HCT116 (cell line): ENCODE data around the gene BSN.
"Not testable (repeated sequence)": the region's sequence is repeated elsewhere in the genome, so short reads cannot be mapped to it uniquely, and the experiment has no call there.

Experiments
- EZH2 ChIP-seq: fragments of 200-600 bp; sonication (generic); IDR thresholded peaks from 2 replicates; pipeline ENCODE4 v1.6.1; 2017; ENCODE audit warnings: antibody characterized with exemption, mixed run types
- EZH2phosphoT487 ChIP-seq: fragments of 200-600 bp; IDR thresholded peaks from 2 replicates; pipeline ENCODE4 v1.6.1; 2018; ENCODE audit warnings: antibody characterized with exemption, borderline replicate concordance
- JUND ChIP-seq: IDR thresholded peaks from 2 replicates; pipeline ENCODE4 v1.6.1; 2012
- POLR2A ChIP-seq: IDR thresholded peaks from 2 replicates; pipeline ENCODE4 v1.7.0; 2011; ENCODE audit warnings: borderline replicate concordance; ENCODE audit not compliant: insufficient read depth, insufficient read length; ENCODE audit errors: extremely low read depth
- POLR2AphosphoS5 ChIP-seq: IDR thresholded peaks from 2 replicates; pipeline ENCODE4 v1.6.1; 2011; ENCODE audit warnings: mild to moderate bottlenecking, low read depth, low read length, moderate library complexity
- RAD21 ChIP-seq: IDR thresholded peaks from 2 replicates; pipeline ENCODE4 v1.6.1; 2012; ENCODE audit warnings: low read depth, mild to moderate bottlenecking
- SIN3A ChIP-seq: IDR thresholded peaks from 2 replicates; pipeline ENCODE4 v1.6.1; 2012; ENCODE audit warnings: low read depth
- YY1 ChIP-seq: IDR thresholded peaks from 2 replicates; pipeline ENCODE4 v1.6.1; 2011; ENCODE audit warnings: low read length, low read depth, moderate library complexity, mild to moderate bottlenecking; ENCODE audit not compliant: insufficient replicate concordance; ENCODE audit errors: extremely low read depth
- ZNF274 ChIP-seq: fragments of 200-500 bp; sonication (Bioruptor generic); IDR thresholded peaks from 2 replicates; pipeline ENCODE4 v1.6.1; 2014; ENCODE audit warnings: mild to moderate bottlenecking, low read depth, low read length, inconsistent platforms
- TF ChIP-seq, protein P1 (sequence below), 3 experiments: fragments of 200-600 bp in 1 of 3; sonication (generic) in 1 of 3; IDR thresholded peaks in 2 of 3; conservative IDR thresholded peaks in 1 of 3; 2 replicates each; pipeline ENCODE4 v1.5.1; 2012 to 2017; ENCODE audit warnings: low read depth in 2 of 3, low read length in 2 of 3, antibody characterized with exemption in 1 of 3, borderline replicate concordance in 1 of 3, control low read depth in 1 of 3, mild to moderate bottlenecking in 1 of 3, mixed read lengths in 1 of 3, mixed run types in 1 of 3, moderate library complexity in 1 of 3; ENCODE audit not compliant: insufficient read depth in 1 of 3
- TF ChIP-seq, protein P2 (sequence below): IDR thresholded peaks from 2 replicates; pipeline ENCODE4 v1.6.1; 2012
- TF ChIP-seq, protein P3 (sequence below): IDR thresholded peaks from 2 replicates; pipeline ENCODE4 v1.6.1; 2011; ENCODE audit warnings: mild to moderate bottlenecking, low read length, moderate library complexity; ENCODE audit not compliant: insufficient replicate concordance; ENCODE audit errors: extremely low read depth
- TF ChIP-seq, protein P4 (sequence below): IDR thresholded peaks from 2 replicates; pipeline ENCODE4 v1.6.1; 2012; ENCODE audit warnings: low read depth

DNA sequence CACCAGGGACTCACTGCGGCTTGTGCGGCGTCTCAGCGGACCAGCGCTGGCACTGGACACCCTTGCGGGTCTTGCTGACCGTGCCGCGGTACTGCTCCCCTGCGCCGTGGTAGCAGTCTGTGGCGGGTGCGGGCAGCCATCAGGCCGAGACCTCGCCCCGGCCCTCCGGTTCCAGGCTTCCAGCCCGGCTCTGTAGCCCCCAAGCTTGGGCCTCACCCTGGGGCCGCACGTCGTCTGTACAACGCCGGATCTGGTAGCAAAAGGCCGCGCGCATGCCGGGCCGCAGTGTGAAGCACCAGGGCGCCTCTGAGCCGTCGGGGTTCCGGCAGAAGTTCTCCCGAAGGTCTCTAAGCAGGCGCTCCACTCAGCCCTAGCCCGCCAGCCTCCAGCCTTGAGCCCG, 131.6 kb downstream of the BSN start:
- TF ChIP-seq, protein P1, sequence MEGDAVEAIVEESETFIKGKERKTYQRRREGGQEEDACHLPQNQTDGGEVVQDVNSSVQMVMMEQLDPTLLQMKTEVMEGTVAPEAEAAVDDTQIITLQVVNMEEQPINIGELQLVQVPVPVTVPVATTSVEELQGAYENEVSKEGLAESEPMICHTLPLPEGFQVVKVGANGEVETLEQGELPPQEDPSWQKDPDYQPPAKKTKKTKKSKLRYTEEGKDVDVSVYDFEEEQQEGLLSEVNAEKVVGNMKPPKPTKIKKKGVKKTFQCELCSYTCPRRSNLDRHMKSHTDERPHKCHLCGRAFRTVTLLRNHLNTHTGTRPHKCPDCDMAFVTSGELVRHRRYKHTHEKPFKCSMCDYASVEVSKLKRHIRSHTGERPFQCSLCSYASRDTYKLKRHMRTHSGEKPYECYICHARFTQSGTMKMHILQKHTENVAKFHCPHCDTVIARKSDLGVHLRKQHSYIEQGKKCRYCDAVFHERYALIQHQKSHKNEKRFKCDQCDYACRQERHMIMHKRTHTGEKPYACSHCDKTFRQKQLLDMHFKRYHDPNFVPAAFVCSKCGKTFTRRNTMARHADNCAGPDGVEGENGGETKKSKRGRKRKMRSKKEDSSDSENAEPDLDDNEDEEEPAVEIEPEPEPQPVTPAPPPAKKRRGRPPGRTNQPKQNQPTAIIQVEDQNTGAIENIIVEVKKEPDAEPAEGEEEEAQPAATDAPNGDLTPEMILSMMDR (IDR thresholded peaks at IDR 0.05 in 2 of 3, conservative IDR thresholded peaks at IDR 0.05 in 1 of 3; ENCODE audit: borderline replicate concordance in 1 of 3, insufficient read depth in 1 of 3, low read depth in 2 of 3, low read length in 2 of 3): not testable (repeated sequence)
- TF ChIP-seq, protein P2, sequence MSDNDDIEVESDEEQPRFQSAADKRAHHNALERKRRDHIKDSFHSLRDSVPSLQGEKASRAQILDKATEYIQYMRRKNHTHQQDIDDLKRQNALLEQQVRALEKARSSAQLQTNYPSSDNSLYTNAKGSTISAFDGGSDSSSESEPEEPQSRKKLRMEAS: not testable (repeated sequence)
- not testable (repeated sequence) for TF ChIP-seq POLR2AphosphoS5, JUND, RAD21, EZH2phosphoT487, SIN3A, EZH2, YY1, POLR2A, ZNF274
- TF ChIP-seq, protein P3, sequence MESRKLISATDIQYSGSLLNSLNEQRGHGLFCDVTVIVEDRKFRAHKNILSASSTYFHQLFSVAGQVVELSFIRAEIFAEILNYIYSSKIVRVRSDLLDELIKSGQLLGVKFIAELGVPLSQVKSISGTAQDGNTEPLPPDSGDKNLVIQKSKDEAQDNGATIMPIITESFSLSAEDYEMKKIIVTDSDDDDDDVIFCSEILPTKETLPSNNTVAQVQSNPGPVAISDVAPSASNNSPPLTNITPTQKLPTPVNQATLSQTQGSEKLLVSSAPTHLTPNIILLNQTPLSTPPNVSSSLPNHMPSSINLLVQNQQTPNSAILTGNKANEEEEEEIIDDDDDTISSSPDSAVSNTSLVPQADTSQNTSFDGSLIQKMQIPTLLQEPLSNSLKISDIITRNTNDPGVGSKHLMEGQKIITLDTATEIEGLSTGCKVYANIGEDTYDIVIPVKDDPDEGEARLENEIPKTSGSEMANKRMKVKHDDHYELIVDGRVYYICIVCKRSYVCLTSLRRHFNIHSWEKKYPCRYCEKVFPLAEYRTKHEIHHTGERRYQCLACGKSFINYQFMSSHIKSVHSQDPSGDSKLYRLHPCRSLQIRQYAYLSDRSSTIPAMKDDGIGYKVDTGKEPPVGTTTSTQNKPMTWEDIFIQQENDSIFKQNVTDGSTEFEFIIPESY: not testable (repeated sequence)
- TF ChIP-seq, protein P4, sequence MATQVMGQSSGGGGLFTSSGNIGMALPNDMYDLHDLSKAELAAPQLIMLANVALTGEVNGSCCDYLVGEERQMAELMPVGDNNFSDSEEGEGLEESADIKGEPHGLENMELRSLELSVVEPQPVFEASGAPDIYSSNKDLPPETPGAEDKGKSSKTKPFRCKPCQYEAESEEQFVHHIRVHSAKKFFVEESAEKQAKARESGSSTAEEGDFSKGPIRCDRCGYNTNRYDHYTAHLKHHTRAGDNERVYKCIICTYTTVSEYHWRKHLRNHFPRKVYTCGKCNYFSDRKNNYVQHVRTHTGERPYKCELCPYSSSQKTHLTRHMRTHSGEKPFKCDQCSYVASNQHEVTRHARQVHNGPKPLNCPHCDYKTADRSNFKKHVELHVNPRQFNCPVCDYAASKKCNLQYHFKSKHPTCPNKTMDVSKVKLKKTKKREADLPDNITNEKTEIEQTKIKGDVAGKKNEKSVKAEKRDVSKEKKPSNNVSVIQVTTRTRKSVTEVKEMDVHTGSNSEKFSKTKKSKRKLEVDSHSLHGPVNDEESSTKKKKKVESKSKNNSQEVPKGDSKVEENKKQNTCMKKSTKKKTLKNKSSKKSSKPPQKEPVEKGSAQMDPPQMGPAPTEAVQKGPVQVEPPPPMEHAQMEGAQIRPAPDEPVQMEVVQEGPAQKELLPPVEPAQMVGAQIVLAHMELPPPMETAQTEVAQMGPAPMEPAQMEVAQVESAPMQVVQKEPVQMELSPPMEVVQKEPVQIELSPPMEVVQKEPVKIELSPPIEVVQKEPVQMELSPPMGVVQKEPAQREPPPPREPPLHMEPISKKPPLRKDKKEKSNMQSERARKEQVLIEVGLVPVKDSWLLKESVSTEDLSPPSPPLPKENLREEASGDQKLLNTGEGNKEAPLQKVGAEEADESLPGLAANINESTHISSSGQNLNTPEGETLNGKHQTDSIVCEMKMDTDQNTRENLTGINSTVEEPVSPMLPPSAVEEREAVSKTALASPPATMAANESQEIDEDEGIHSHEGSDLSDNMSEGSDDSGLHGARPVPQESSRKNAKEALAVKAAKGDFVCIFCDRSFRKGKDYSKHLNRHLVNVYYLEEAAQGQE: not testable (repeated sequence)
